Mesenteric fat pad (tissue), 1 donor: ENCODE data around the gene RASA2. TPM values are rescaled to one million over a fixed set of nuclear protein-coding genes. Genes with fewer than 3 reads are reported as not detected.

Experiments used
- total RNA-seq: library from RNA; stranded (reverse); fragmentation: NEBNext Ultra II Directional; extraction: Animal tissue kit (Norgen Biotek cat#: 25700); gene quantifications from one replicate; pipeline ENCODE4 v1.2.1, GENCODE V29; 2021
- donor health status: DM: yes; HTN: yes; CAD: no.

The RASA2 gene
- total RNA-seq, 1 donor from 2014 or later: 24.4 TPM

Other genes with a start within 250 kb of the RASA2 start
- gene ZBTB38, start 118.5 kb upstream of the RASA2 start, total RNA-seq: 75.4 TPM